HG03025 (cell line): ENCODE data around the gene PIP4K2B.

ENCODE experiments used
- ATAC-seq: cut with Tn5 transposase; IDR thresholded peaks from one replicate; pipeline ENCODE4 v1.9.1; 2021; ENCODE audit warnings: mild to moderate bottlenecking, moderate library complexity; ENCODE audit not compliant: unreplicated experiment, low FRiP score

Gene PIP4K2B

DNA sequence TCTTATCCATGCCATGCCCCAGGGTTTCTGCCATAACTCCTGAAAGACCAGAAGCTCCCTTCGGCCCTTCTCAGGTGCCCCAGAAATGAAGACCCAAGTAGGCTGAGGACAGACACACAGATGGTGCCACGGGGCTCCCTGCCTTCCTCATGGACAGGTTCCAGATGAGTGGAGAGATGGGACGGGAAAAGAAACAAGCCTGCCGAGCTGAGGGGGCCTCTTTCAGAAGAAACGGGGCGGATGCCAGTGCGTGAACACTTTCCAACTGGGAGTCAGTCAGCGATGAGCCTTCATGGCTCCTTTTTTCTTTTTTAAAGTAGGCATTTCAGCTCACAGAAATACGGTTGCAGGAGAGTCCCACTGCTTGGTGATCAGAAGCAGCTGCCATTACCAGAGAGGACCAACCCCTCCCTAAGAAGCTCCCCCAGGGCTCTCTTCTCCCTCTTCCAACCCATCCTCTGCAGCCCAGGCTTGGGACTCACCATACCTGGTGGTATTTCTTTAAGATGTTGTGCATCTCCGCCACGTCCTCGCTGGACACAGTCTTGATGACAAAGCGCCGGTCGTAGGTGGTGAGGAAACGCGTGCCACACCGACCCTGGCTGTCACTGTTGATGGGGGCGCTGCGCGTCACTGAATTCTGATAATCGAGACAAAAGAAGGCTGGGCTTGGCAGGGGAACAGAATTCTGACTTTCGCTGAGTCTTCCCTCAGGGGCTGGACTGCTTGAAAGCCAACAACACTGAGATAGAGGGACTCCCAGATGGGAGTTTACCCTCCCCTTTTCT, 19.2 kb downstream of the PIP4K2B start:
- no peak for ATAC-seq

DNA sequence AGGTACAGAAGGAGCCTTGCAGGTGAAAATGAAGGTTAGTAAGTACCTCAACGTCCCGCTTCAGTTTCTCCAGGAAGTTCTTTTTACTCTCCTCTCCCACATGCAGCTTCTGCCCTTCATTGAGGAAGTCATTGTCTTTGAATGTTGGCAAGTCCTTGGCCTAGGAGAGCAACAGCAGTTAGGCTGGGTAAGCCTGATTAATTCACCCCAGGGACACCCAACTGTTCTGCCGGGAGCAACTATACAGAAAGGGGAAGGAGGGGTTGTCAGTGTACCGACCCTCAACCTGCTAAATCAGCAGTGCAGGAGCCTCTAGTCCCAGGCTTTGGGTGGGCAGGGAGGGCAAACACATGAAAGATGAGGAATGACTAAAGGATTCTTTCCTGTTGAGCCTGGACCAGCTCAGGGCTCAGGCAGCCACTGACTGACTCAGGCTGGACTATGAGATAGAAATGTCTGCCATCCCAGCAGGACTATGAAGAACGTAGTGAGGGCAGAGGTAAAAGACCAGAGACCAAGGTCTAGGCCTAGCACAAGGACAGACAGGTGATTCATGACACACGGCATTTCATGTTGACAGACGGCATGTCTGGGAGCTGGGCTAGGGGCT, 21.6 kb downstream of the PIP4K2B start:
- ATAC-seq, result no peak

DNA sequence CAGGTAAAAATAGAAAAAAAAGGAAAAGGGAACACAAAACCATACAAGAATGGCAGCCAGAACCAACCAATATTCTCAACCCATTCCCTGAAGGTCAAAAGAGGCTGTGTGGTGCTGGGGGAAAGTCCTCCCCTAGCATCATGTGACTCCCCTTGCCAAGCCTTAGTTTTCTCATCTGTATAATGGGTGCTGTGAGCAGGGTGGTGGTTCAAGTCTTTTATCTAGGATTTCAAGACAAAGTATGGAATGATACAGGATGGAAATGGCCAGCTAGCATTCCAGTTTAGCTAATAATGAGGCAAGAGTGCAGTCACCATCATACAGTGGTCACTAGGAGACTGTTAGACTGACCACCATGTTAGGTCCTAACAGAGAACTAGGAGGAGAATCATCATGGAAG, 26.1 kb downstream of the PIP4K2B start:
- no peak for ATAC-seq

DNA sequence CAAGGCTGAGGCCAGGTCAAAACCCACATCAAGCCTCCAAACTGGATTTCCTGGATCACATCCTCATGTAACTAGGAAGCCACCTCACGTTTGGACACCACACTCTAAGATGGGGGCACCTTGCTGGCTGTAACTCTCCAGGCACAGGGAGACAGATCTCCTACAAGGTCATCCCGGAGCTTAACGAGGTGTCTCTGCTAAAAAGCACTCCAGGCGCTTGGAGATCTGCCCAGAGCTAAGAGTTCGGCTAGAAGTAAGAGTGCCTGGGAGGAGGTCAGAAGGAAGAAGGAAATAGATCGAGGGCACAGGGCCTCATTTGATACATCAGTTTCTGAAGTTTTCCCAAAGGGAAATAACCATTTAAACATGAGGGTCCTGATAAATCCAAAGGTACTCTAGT, 30.9 kb downstream of the PIP4K2B start:
- no peak for ATAC-seq

DNA sequence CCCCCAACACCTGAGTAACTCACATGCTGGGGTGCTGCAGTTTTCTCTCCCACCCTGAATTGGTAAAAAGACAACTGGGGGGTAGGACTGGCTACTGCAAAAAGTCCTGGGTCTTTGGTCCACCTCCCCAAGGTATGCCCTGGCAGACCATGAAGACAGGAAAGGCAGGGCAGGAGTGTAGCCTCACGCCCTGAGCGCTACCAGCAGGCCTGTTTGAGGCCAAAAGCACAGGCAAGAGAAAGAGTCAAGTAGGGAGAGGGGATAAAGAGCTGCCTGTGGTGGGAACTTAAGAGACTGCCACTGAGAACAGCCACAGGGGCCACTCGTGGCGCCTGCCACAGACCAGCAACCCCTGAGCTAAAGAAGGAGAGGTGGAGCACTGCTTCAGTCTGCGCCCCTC, 33.0 kb downstream of the PIP4K2B start:
- ATAC-seq, result no peak

GRCh38 chr17:38762231-38762630, 37.1 kb downstream of the PIP4K2B start:
- no peak for ATAC-seq

DNA sequence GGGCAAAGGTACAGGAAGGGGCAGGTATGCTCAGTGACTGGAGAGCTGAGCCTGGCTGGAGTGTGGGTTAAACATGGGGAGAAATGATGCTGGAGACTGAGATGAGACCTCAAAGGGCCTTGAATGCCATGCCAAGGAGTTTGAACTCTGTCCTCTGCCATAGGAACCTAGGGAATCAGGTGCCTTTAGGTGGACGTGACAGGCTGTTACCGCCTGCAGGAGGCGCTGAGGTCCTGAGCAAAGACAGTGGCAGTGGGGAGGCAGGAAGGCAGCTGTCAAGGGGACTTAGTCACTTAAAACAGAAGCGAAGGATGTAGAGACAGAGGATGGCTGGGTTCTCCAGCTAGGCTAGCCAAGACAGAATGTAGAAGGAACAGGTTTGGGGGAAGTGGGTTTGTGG, 37.7 kb downstream of the PIP4K2B start:
- no peak for ATAC-seq

DNA sequence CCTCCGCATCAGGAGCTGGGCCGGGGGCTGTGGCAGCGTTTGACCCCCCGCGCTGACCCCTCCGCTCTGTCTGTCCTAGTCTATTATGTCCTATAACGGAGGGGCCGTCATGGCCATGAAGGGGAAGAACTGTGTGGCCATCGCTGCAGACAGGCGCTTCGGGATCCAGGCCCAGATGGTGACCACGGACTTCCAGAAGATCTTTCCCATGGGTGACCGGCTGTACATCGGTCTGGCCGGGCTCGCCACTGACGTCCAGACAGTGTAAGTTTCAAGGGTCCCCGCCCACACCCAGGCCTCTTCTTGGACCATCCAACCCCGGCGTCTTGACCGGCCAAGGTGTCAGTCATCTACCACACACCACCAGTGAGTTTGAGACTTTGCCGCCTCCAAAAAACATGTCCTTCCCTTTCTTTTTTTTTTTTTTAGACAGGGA, 46.3 kb downstream of the PIP4K2B start:
- ATAC-seq, result no peak

DNA sequence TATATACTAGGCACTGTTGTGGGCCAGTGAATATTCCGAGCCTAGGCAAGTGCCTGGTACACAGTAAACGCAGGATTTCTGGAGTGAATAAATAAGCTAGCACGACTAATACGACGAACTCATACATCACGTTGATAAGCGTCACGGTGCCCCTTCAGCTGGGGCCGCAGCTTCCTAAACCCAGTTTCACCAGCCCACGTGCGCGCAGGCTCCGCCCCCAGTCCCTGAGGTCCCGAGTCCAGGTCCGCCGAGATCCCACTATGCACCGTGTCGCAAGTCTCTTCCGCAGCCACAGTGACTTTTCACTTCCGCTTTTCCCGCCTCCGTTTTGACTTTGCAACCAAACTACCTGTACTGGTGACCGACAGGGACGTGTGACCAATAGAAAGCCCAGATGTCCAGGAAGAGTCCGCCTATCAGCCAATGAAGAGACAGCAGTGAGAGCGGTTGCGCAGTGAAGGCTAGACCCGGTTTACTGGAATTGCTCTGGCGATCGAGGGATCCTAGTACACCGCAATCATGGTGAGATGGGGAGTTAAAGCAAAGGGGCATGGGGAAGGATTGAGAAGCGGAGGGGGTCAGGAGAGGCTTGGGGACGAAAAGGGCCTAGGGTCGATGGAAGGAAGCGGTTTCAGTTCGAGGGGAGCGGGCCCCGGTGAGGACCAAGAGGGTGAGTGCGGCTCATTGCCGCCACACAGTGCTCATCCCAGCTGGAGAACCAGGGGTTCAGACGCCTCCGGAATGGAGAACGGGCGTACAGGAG, 46.9 kb downstream of the PIP4K2B start, which contains the start of gene PSMB3:
Gene PSMB3 (plus strand): TSS at position 434 of the 763 bp plus-strand sequence. CDS start 86 bp downstream, at position 520.
- ATAC-seq, result peak; percentile 81

GRCh38 chr17:38751808-38752307, 47.5 kb downstream of the PIP4K2B start:
- ATAC-seq, result peak; percentile 12

GRCh38 chr17:38751144-38751807, 48.1 kb downstream of the PIP4K2B start:
- no peak for ATAC-seq

DNA sequence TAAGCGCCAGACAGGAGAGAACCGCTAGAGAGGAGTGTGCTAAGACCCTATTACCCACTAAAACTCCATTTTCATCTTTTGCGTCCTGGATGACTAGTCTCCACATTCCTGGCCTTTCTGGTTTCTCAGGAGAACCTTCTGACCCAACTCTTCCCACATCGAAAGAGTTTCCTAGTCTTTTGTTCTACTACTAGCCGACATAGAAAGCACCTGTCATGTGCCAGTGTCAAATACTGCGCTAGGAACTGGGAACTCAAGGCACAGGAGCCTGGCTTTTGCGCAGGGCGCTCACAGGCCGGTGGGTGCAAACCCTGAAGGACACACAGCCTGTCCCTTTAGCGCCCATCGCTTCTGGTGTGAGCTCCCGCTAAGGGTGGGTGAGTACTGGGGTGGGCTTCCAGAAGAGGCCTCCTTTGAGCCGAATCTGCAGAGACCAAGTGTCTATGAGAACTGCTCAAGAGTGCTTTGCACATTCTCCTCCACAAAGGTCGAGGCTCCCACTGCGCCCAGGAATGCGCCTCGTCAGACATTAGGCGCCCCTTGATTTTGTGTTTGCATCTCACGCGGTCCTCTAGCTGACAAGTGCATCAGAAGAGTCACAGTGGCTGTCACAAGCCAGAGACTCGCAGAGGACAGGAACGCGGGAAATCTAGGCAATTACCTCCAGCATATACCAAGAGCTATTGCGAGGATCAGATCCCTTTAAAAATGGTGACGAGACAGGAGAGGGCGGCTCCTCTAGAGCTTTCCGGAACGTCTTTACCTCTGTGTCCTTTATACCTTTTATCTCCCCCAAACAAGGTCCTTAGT, 48.8 kb downstream of the PIP4K2B start:
- no peak for ATAC-seq

GRCh38 chr17:38750044-38750311, 49.4 kb downstream of the PIP4K2B start:
- ATAC-seq, result no peak

- ATAC-seq, result no peak
Measured at GRCh38 chr17:38749223-38750043, 49.9 kb downstream of the PIP4K2B start.

DNA sequence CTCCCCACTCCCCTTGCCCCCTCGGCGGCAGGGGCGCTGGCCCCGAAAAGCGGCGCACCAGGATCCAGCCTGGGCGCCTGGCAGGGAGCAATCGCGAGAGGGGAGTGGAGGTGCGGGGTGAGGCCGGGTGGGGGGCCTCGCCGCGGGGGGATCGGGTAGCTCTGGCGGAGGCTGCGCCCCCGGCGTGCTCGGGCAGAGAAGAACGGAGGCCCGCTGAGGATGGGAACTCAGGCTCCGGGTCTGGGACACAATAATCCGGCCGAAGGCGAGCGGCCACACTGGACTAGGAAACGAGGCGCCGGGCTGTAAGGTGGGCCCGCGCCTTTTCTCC, 50.5 kb downstream of the PIP4K2B start:
- ATAC-seq, result no peak

DNA sequence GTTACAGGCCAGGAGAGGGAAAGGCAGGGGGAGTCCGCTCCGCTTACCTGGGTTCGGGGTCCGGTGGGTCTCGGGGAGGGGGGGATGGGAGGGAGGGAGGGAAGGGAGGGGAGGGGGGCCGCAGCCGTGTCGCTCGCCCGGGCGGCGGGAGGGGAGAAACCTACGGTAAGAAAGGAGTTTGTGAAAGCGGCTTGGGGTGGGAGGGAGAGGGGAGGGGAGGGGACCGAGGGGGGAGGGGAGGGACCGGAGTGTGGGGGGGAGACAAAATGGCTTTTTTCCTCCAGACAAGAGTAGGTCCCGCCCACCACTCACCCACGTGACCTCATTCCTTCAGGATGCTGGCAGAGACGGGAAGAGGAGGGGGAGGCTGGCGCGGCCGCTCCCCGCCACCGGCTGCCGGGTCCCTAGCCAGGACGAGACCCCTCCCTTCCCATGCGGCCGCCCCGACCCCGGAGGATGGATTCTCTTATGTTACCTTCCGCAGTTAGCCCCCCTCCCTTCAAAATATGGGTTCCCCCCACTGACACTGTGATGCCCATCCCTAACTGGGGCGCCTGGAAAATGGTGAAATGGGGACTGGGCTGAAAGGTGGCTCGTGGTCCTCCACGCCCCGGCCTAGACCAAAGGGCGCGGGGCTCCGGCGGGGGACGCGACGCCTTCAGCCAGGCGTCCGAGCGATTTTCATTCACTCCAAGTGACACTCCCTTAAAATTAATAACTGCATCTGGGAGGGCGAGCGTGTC, 51.0 kb downstream of the PIP4K2B start, which contains the start of gene PCGF2:
Gene PCGF2 (minus strand): TSS at position 188 of the 743 bp plus-strand sequence. CDS start 7,934 bp downstream, outside the sequence.
- no peak for ATAC-seq

DNA sequence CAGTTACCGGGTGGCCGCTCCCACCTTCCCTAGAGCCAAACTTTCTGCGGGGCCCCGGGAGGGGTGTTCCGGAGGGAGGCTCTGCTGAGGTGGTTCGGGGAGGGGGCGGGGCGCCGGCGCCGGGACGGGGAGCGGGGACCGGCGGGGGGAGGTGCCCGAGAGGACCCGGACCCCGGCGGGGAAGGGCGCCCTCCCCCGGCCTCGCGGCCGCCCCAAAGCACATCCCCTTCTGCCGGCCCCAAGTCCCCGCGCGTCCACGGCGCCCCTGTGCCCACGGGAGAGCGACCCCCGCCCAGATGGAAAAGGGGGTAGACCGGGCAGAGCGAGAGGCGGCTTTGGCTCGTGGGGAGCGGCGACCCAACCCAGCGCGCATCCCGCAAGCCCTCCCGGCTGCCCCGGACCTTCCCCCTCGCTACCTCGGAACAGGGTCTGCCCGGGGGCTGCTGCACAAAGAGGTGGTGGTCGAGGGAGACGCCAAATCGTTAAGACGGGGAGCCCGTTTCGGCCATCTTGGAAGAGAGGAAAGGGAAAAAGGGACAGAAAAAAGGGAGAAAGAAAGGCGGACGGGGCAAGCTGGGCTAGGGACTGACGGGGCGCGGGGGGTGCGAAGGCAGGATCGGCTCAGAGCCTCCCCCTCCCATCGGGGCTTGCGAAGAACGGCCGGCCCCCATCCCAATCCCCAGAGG, 51.8 kb downstream of the PIP4K2B start:
- no peak for ATAC-seq
